Measurements from ENCODE around the gene KRCC1.

The KRCC1 gene

DNA sequence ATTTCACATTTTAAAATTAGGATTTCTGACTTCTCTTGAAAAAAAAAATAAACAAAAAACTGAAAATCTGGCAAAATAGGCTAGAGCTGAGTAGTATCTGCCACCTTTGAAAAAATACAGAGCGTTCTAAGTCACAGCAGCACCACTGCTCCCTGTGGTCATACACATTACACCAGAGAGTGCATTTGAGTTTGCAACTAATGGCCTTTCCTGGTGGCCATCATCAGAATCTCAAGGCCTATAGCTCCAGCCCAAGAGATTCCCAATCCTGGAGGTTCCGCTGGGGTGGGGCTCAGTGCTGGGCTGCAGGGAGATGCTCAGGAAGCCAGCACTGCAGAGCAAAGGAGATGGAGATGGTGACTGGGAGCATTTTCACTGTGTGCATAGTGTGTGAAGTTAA lies 29.5 kb upstream of the KRCC1 start:
- Histone ChIP-seq H3K9me3 (ENCODE audit: control insufficient read depth, low read length) (no peaks in the 10 kb centered on the region), H2BK12ac (ENCODE audit: low read length in 2 of 2) (no peak overlapping the region), H3K27me3 (ENCODE audit: control insufficient read depth in 1 of 2, insufficient read depth in 1 of 2, low read length in 2 of 2) (peaks cover 0 to 17% of the 10 kb centered on the region in 2 experiments), H4K91ac (ENCODE audit: low read length) (no peak overlapping the region), H3K36me3 (ENCODE audit: control insufficient read depth in 1 of 2, insufficient read depth in 2 of 2, low read depth in 1 of 2, low read length in 2 of 2) (no peaks in the 10 kb centered on the region), H2BK120ac (ENCODE audit: low read depth, low read length) (no peak overlapping the region), H3K4me2 (ENCODE audit: low read length, poor library complexity, severe bottlenecking) (no peak overlapping the region), H2AFZ (ENCODE audit: low read depth, low read length) (no peak overlapping the region), H4K8ac (ENCODE audit: low read length) (no peak overlapping the region), H3K18ac (ENCODE audit: low read depth in 1 of 2, low read length in 2 of 2) (no peak overlapping the region), H3K4me1 (ENCODE audit: control insufficient read depth, insufficient read depth, low read depth, low read length) (peaks cover 2% of the 10 kb centered on the region), H3K14ac (ENCODE audit: low read length in 2 of 2) (no peak overlapping the region), H2BK5ac (ENCODE audit: low read depth, low read length, poor library complexity, severe bottlenecking) (no peak overlapping the region), H3K27ac (ENCODE audit: low read length, poor library complexity, severe bottlenecking) (no peak overlapping the region), H3K4me3 (ENCODE audit: insufficient read depth in 1 of 2, low read depth in 1 of 2, low read length in 2 of 2) (no peak overlapping the region), H3K79me1 (replicated peaks; ENCODE audit: low read length, poor library complexity, severe bottlenecking) (no peaks in the 10 kb centered on the region), H3K9ac (ENCODE audit: low read length) (no peak overlapping the region), H2AK5ac (ENCODE audit: low read length, severe bottlenecking) (no peak overlapping the region), H3K4ac (ENCODE audit: low read depth in 1 of 2, low read length in 2 of 2) (no peak overlapping the region), H3K23ac (ENCODE audit: low read length in 2 of 2) (no peak overlapping the region), H2BK15ac (ENCODE audit: low read depth, poor library complexity, severe bottlenecking) (no peak overlapping the region)
- 92% methylated on average over 2 of the region's 2 CpGs for WGBS
- DNase-seq, result no peak

DNA sequence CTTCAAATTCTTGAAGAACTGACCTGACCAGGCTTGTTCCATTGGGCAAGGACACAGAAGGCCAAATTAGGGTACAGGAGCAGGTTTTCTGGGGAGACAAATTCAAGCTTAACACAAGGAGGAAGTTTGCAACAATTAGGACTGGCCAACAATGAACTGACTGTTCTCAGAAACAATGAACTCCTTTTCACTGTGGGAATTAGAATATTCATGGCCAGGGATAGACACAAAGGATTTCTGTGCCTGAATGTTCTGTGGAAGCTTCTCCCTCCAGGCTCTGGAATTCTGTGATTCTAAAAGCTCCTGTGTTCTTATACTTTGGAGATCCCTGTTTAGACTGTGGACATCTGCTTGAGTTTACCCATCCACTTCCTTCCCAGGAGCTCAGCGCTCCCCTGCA lies 27.2 kb upstream of the KRCC1 start:
- Histone ChIP-seq H3K27ac (ENCODE audit: low read length, poor library complexity, severe bottlenecking) (no peak overlapping the region), H3K36me3 (ENCODE audit: control insufficient read depth in 1 of 2, insufficient read depth in 2 of 2, low read depth in 1 of 2, low read length in 2 of 2) (no peaks in the 10 kb centered on the region), H3K14ac (ENCODE audit: low read length in 2 of 2) (no peak overlapping the region), H4K8ac (ENCODE audit: low read length) (no peak overlapping the region), H3K9me3 (ENCODE audit: control insufficient read depth, low read length) (no peaks in the 10 kb centered on the region), H3K4ac (ENCODE audit: low read depth in 1 of 2, low read length in 2 of 2) (no peak overlapping the region), H3K79me1 (replicated peaks; ENCODE audit: low read length, poor library complexity, severe bottlenecking) (no peaks in the 10 kb centered on the region), H2AK5ac (ENCODE audit: low read length, severe bottlenecking) (no peak overlapping the region), H2BK15ac (ENCODE audit: low read depth, poor library complexity, severe bottlenecking) (no peak overlapping the region), H2BK5ac (ENCODE audit: low read depth, low read length, poor library complexity, severe bottlenecking) (no peak overlapping the region), H3K27me3 (ENCODE audit: control insufficient read depth in 1 of 2, insufficient read depth in 1 of 2, low read length in 2 of 2) (peaks cover 0 to 17% of the 10 kb centered on the region in 2 experiments), H3K4me3 (ENCODE audit: insufficient read depth in 1 of 2, low read depth in 1 of 2, low read length in 2 of 2) (no peak overlapping the region), H4K91ac (ENCODE audit: low read length) (no peak overlapping the region), H3K23ac (ENCODE audit: low read length in 2 of 2) (no peak overlapping the region), H3K18ac (ENCODE audit: low read depth in 1 of 2, low read length in 2 of 2) (no peak overlapping the region), H3K9ac (ENCODE audit: low read length) (no peak overlapping the region), H2BK12ac (ENCODE audit: low read length in 2 of 2) (no peak overlapping the region), H3K4me2 (ENCODE audit: low read length, poor library complexity, severe bottlenecking) (no peak overlapping the region), H2BK120ac (ENCODE audit: low read depth, low read length) (no peak overlapping the region), H3K4me1 (ENCODE audit: control insufficient read depth, insufficient read depth, low read depth, low read length) (peaks cover 2% of the 10 kb centered on the region), H2AFZ (ENCODE audit: low read depth, low read length) (no peak overlapping the region)
- WGBS, result no CpG with 5 or more reads among the region's 1 CpG
- no peak for DNase-seq

DNA sequence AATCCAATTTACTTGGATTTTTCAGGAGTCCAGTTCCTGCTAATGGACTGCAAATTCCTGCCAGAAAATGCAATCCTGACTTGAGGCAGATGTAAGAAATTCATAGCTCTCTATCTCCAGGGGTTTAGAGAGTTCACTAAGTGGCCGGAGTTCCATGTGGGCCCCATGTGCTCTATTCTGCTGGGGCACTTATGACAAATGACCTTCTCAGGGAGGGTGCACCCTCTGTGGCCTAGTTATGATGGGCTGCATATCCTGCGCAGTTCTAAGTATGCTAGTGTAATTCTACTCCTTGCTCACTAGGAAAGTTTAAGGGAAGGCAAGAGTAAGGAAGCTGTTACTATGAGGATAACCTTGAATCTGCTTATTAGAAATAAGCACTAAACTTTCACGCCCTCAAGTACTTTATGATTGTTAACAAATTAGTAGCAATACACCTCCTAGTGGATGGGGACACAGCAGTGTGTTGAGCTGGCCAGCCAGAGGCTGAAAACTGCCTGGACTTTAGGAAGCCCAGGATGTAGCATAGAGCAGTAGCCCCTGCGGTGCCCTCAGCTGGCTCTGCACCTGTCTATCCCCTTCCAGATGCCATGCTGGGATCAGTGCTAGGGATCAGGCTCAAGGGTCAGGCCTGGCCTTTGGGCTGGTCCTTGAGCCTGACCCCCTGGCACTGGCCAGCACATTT lies 26.5 kb upstream of the KRCC1 start:
- H3K4me1 ChIP-seq (ENCODE audit: control insufficient read depth, insufficient read depth, low read depth, low read length), result no peaks in the 10 kb centered on the region
- no peak overlapping the region for H3K14ac ChIP-seq (ENCODE audit: low read length in 2 of 2)
- H3K36me3 ChIP-seq (ENCODE audit: control insufficient read depth in 1 of 2, insufficient read depth in 2 of 2, low read depth in 1 of 2, low read length in 2 of 2), result no peaks in the 10 kb centered on the region
- no peak overlapping the region for H2BK120ac ChIP-seq (ENCODE audit: low read depth, low read length)
- no peak overlapping the region for H2AFZ ChIP-seq (ENCODE audit: low read depth, low read length)
- no peak overlapping the region for H3K27ac ChIP-seq (ENCODE audit: low read length, poor library complexity, severe bottlenecking)
- WGBS, result 73% methylated on average over 4 of the region's 4 CpGs
- H3K4me2 ChIP-seq (ENCODE audit: low read length, poor library complexity, severe bottlenecking), result no peak overlapping the region
- H3K4ac ChIP-seq (ENCODE audit: low read depth in 1 of 2, low read length in 2 of 2), result no peak overlapping the region
- no peak overlapping the region for H3K4me3 ChIP-seq (ENCODE audit: insufficient read depth in 1 of 2, low read depth in 1 of 2, low read length in 2 of 2)
- H2BK5ac ChIP-seq (ENCODE audit: low read depth, low read length, poor library complexity, severe bottlenecking), result no peak overlapping the region
- H3K18ac ChIP-seq (ENCODE audit: low read depth in 1 of 2, low read length in 2 of 2), result no peak overlapping the region
- H2BK15ac ChIP-seq (ENCODE audit: low read depth, poor library complexity, severe bottlenecking), result no peak overlapping the region
- H3K9me3 ChIP-seq (ENCODE audit: control insufficient read depth, low read length), result no peaks in the 10 kb centered on the region
- no peak overlapping the region for H4K8ac ChIP-seq (ENCODE audit: low read length)
- H4K91ac ChIP-seq (ENCODE audit: low read length), result no peak overlapping the region
- H3K79me1 ChIP-seq (replicated peaks; ENCODE audit: low read length, poor library complexity, severe bottlenecking), result no peaks in the 10 kb centered on the region
- no peak overlapping the region for H2BK12ac ChIP-seq (ENCODE audit: low read length in 2 of 2)
- peaks cover 0 to 17% of the 10 kb centered on the region in 2 experiments for H3K27me3 ChIP-seq (ENCODE audit: control insufficient read depth in 1 of 2, insufficient read depth in 1 of 2, low read length in 2 of 2)
- no peak overlapping the region for H3K23ac ChIP-seq (ENCODE audit: low read length in 2 of 2)
- H2AK5ac ChIP-seq (ENCODE audit: low read length, severe bottlenecking), result no peak overlapping the region
- no peak overlapping the region for H3K9ac ChIP-seq (ENCODE audit: low read length)
- DNase-seq, result no peak

DNA sequence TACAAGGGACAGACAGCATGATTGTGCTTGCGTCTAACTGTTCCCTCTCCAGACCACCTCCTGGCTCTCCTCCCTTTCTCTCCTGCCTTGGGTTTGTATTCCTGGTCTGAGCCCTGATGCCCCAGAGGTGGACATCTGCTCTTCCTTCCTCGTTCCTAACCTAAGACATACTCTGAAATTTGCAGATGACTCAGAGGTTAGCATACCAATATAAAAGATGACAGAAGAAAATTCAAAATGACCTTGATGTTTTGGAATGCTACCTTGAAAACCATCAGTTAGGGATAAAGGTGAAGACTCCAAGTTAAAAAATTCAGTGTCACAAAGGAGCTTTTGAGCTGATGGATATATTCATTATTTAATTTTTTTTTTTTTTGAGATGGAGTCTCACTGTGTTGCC lies 25.0 kb upstream of the KRCC1 start:
- Histone ChIP-seq H3K23ac (ENCODE audit: low read length in 2 of 2) (no peak overlapping the region), H2BK120ac (ENCODE audit: low read depth, low read length) (no peak overlapping the region), H3K79me1 (replicated peaks; ENCODE audit: low read length, poor library complexity, severe bottlenecking) (no peaks in the 10 kb centered on the region), H2BK5ac (ENCODE audit: low read depth, low read length, poor library complexity, severe bottlenecking) (no peak overlapping the region), H3K27me3 (ENCODE audit: control insufficient read depth in 1 of 2, insufficient read depth in 1 of 2, low read length in 2 of 2) (peaks cover 0 to 17% of the 10 kb centered on the region in 2 experiments), H3K36me3 (ENCODE audit: control insufficient read depth in 1 of 2, insufficient read depth in 2 of 2, low read depth in 1 of 2, low read length in 2 of 2) (no peaks in the 10 kb centered on the region), H3K4me1 (ENCODE audit: control insufficient read depth, insufficient read depth, low read depth, low read length) (no peaks in the 10 kb centered on the region), H2AFZ (ENCODE audit: low read depth, low read length) (no peak overlapping the region), H3K4me2 (ENCODE audit: low read length, poor library complexity, severe bottlenecking) (no peak overlapping the region), H2AK5ac (ENCODE audit: low read length, severe bottlenecking) (no peak overlapping the region), H3K4ac (ENCODE audit: low read depth in 1 of 2, low read length in 2 of 2) (no peak overlapping the region), H3K9ac (ENCODE audit: low read length) (no peak overlapping the region), H4K8ac (ENCODE audit: low read length) (no peak overlapping the region), H3K9me3 (ENCODE audit: control insufficient read depth, low read length) (no peaks in the 10 kb centered on the region), H3K18ac (ENCODE audit: low read depth in 1 of 2, low read length in 2 of 2) (peak overlapping the region in 1 of 2 experiments; percentile 2), H3K14ac (ENCODE audit: low read length in 2 of 2) (no peak overlapping the region), H3K27ac (ENCODE audit: low read length, poor library complexity, severe bottlenecking) (no peak overlapping the region), H2BK15ac (ENCODE audit: low read depth, poor library complexity, severe bottlenecking) (no peak overlapping the region), H2BK12ac (ENCODE audit: low read length in 2 of 2) (no peak overlapping the region), H4K91ac (ENCODE audit: low read length) (no peak overlapping the region), H3K4me3 (ENCODE audit: insufficient read depth in 1 of 2, low read depth in 1 of 2, low read length in 2 of 2) (no peak overlapping the region)
- WGBS, result 100% methylated on average over 1 of the region's 2 CpGs
- DNase-seq, result no peak

Measured in mesenchymal stem cell (in vitro differentiated cells and primary cell).